ENCODE results near the gene PKNOX2. TPM values are rescaled to one million over a fixed set of nuclear protein-coding genes. Genes with fewer than 3 reads are reported as not detected.

PKNOX2 gene
- total and polyA plus RNA-seq, 9 of the 15 experiments (the other 6 are each of a cell fraction or from before 2014, with no cell fraction given), result not detected

DNA sequence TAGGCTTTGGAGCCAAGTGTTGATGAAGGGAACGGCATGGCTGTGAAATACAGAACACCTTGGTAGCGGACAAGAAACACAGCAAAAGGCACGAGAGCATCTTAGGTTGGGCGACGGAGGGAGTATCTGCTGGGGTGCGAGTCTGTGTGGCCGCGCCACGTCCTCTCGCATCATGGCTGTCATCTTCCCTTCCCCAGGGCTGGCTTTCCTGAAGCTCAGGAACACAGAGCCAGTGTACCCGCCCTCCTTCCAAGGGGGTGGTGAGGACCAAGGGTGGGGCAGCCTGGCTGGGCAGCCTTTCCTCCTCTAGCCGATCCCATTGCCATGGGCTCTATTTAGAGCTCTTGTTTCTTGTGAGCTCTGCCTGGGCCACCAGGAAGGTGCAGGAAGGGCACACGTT, 177.1 kb downstream of the PKNOX2 start:
- no TSS peak for BruUV-seq (replicated peaks)
- CTCF ChIA-PET (ENCODE audit: low intra/inter-chr PET ratio), result interaction anchor here (0.6 kb wide), 1 partner anchor 852 kb away, joined by 3 read pairs; no protein-coding TSS in a partner anchor
- H3K9me1 ChIP-seq (ENCODE audit: control insufficient read depth, insufficient read depth, low read length), result peaks cover 2% of the 10 kb centered on the region
- TF ChIP-seq, protein P1, sequence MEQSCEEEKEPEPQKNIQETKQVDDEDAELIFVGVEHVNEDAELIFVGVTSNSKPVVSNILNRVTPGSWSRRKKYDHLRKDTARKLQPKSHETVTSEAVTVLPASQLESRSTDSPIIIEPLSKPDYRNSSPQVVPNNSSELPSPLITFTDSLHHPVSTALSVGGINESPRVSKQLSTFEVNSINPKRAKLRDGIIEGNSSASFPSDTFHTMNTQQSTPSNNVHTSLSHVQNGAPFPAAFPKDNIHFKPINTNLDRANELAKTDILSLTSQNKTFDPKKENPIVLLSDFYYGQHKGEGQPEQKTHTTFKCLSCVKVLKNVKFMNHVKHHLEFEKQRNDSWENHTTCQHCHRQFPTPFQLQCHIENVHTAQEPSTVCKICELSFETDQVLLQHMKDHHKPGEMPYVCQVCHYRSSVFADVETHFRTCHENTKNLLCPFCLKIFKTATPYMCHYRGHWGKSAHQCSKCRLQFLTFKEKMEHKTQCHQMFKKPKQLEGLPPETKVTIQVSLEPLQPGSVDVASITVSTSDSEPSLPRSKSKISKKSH (CRISPR knock-in tag; IDR thresholded peaks at IDR 0.05), result no peak
- TF ChIP-seq THRA (IDR thresholded peaks at IDR 0.05) (no peak), MTA2 (IDR thresholded peaks at IDR 0.05; ENCODE audit: low read depth) (no peak), SMAD2 (IDR thresholded peaks at IDR 0.05; ENCODE audit: low read depth, low read length) (no peak), ZNF384 (IDR thresholded peaks at IDR 0.05; ENCODE audit: low read depth, low read length) (no peak), GTF2F1 (IDR thresholded peaks at IDR 0.05; ENCODE audit: low read depth, low read length) (no peak)
- TF ChIP-seq, protein P2, sequence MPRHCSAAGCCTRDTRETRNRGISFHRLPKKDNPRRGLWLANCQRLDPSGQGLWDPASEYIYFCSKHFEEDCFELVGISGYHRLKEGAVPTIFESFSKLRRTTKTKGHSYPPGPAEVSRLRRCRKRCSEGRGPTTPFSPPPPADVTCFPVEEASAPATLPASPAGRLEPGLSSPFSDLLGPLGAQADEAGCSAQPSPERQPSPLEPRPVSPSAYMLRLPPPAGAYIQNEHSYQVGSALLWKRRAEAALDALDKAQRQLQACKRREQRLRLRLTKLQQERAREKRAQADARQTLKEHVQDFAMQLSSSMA (CRISPR knock-in tag; IDR thresholded peaks at IDR 0.05), result no peak
- TF ChIP-seq, protein P3, sequence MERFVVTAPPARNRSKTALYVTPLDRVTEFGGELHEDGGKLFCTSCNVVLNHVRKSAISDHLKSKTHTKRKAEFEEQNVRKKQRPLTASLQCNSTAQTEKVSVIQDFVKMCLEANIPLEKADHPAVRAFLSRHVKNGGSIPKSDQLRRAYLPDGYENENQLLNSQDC (CRISPR knock-in tag; IDR thresholded peaks at IDR 0.05), result no peak
- peaks cover 59 to 85% of the 10 kb centered on the region in 2 experiments for H3K27me3 ChIP-seq (ENCODE audit: control insufficient read depth in 2 of 2, insufficient read depth in 2 of 2, low read length in 2 of 2)
- no peak overlapping the region for H3K27ac ChIP-seq (ENCODE audit: extremely low read depth, low read depth, low read length)
- no peak overlapping the region for H3K9ac ChIP-seq (ENCODE audit: insufficient read depth in 1 of 2, low read depth in 2 of 2, low read length in 2 of 2)
- H3K4me2 ChIP-seq (ENCODE audit: insufficient read depth, low read length), result no peak overlapping the region
- no peaks in the 10 kb centered on the region for H3K4me1 ChIP-seq (replicated peaks in 1 of 2; ENCODE audit: control insufficient read depth in 2 of 2, insufficient read depth in 2 of 2, low read length in 2 of 2)
- H3K36me3 ChIP-seq (ENCODE audit: control insufficient read depth, insufficient read depth, low read length), result no peaks in the 10 kb centered on the region
- no peak for ATAC-seq
- H3K4me3 ChIP-seq, result no peak overlapping the region
- DNase-seq (ENCODE audit: extremely low read depth in 1 of 4, low spot score in 3 of 4), result no peak
- H3K9me3 ChIP-seq (replicated peaks; ENCODE audit: control insufficient read depth, insufficient read depth, low read depth, low read length), result no peaks in the 10 kb centered on the region
- no peak overlapping the region for H2AFZ ChIP-seq (ENCODE audit: low read depth, low read length)
- 3% methylated on average over 12 of the region's 13 CpGs for WGBS (ENCODE audit: insufficient coverage, low coverage, missing lambda C conversion rate)
- H4K20me1 ChIP-seq (replicated peaks; ENCODE audit: control insufficient read depth, insufficient read depth, low read length), result no peaks in the 10 kb centered on the region; the same call in none of the 2 replicates
- in situ Hi-C loops (cut with MboI), result loop anchor here (5.0 to 25.0 kb wide), 2 partner anchors 66 to 379 kb away; partner anchors contain the start of gene CCDC15
- FAIRE-seq, result no peak
- no peaks in the 10 kb centered on the region for H3K79me2 ChIP-seq (ENCODE audit: control insufficient read depth, insufficient read depth, low read length)
- intact Hi-C loops (cut with micrococcal nuclease), result loop anchor here (10.0 kb wide), 1 partner anchor 177 kb away; the partner anchor contains the start of gene PKNOX2
- POLR2A ChIA-PET, result no interaction called here
